Dermis blood vessel endothelial cell (primary cell): ENCODE data around the gene POU1F1. TPM values are rescaled to one million over a fixed set of nuclear protein-coding genes. Genes with fewer than 3 reads are reported as not detected.
"Not testable (repeated sequence)": the region's sequence is repeated elsewhere in the genome, so short reads cannot be mapped to it uniquely, and the experiment has no call there.

Source experiments
- DNase-seq: peaks from one replicate; pipeline ENCODE4 v3.0.0; 2010
- total RNA-seq: library from RNA; depleted of rRNA; stranded (reverse); fragments of >200 nt; gene quantifications from 2 replicates; pipeline ENCODE4 v1.2.3, GENCODE V29; 2014

The POU1F1 gene, protein sequence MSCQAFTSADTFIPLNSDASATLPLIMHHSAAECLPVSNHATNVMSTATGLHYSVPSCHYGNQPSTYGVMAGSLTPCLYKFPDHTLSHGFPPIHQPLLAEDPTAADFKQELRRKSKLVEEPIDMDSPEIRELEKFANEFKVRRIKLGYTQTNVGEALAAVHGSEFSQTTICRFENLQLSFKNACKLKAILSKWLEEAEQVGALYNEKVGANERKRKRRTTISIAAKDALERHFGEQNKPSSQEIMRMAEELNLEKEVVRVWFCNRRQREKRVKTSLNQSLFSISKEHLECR
- total RNA-seq: not detected in 2 replicates

DNA sequence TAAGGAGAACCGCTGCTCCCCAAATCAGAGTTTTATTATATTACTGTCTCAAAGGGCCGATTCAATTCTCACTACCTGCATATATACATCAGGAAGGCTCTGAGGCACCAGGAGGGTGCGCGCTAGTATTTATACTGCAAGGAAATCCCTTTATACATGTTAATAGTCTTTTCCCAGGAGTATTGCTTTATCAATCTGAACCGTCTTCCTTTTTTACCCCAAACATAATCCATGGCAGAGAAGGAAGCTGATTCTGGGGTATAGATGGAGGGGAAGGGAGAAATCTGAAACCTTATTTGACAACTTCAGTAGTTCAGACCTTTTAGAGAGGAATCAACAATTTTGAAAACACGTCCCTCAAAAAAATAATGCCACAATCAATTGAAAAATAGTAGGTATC lies at the start of gene POU1F1:
POU1F1 (minus strand) TSS at position 101 of the 400 bp plus-strand sequence. CDS start 122 bp downstream, outside the sequence.
- no peak for DNase-seq

DNA sequence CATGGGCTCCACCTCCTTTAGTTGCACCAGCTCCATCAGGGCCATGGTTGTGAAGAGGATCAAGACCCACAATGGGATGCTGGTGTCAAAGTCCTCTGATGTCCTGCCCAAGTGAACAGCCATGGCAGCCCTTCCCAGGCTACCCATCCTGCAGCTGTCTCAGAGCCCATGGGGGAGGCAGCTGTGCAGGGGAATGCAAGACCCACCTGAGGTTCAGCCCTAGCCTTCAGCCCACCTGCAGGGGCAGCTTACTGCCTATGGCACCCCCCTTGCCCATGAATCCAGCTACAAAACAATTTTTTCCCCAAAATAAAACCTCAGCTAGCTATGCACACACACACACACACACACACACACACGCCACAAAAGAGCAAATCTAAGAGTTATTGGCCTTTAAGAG lies 48.2 kb upstream of the POU1F1 start:
- no peak for DNase-seq

DNA sequence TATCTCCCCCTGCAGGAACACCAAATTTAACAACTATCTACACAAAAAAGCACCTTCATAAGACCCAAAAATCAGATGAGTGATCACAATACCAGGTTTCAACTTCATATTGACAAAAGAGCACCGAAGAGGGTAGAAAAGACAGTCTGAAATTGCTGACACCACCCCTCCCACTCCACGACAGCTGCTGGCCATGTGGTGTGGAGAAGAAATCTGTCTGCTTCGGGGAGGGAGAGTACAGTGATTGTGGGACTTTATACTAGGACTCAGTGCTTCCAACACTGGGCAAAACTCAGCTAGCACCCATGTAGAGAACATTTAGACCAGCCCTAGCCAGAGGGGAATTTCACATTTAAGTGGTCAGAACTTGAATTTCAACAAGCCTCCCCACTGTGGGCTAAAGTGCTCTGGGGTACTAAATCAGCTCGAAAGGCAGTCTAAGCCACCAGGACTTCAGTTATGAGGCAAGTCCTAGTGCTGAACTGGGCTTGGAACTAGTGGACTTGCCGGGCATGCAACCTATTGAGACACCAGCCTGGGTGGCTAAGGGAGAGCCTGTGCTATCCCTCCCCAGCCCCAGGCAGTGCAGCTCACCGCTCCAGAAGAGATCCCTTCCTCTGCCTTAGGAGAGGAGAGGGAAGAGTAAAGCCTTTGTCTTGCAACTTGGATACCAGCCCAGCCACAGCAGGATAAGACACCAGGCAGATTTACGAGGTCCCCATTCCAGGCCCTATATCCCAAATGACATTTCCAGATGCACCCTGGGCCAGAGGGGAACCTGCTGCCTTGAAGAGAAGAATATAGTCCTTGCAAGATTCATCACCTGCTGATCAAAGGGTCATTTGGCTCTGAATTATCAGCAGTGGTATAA lies 44.6 kb upstream of the POU1F1 start:
- no peak for DNase-seq

- peak; percentile 7 for DNase-seq
Observed at GRCh38 chr3:87318617-87319021, 42.2 kb upstream of the POU1F1 start.

- no peak for DNase-seq
Observed at GRCh38 chr3:87317779-87318178, 41.4 kb upstream of the POU1F1 start.

GRCh38 chr3:87313641-87314040 lies 37.3 kb upstream of the POU1F1 start:
- no peak for DNase-seq

DNA sequence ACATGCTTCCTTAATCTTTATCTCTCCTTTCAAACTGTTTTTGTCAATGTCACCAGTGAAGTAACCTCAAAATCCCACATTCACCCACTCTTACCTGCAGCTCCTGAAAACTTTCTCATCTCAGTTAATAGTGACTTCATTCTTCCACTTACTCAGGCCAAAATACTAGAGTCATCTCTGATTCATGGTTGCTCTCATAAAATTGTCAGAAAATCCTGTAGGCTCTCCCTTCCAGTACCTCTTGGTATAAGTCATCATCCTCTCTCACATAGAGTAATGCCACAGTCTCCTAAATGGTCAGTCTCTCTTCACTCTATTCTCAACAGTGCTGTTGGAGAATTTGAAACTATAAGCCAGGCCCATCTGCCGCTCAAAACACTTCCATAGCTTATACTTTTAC lies 34.9 kb upstream of the POU1F1 start:
- no peak for DNase-seq

- DNase-seq: no peak
Observed at GRCh38 chr3:87309601-87310000, 33.2 kb upstream of the POU1F1 start.

- DNase-seq: peak; percentile 21
Observed at GRCh38 chr3:87307805-87308204, 31.4 kb upstream of the POU1F1 start.

DNA sequence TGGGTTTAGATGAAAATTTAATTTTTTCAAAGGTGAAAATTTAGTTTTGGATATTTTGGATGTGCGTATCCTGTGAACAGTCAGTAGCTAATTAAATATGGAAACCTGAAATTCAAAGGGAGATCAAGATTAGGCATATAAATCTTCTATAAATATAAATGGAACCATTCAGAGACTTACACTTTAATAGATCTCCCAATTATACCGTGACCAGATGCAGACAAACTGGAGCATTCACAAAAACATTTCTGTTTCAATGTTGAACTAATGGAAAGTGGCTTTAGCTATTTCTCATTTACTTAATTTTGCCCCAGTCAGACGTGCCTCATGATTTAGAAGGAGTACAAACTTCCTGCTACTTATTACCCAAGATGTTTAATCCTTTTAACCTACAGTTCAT lies 29.1 kb upstream of the POU1F1 start:
- no peak for DNase-seq

- not testable (repeated sequence) for DNase-seq
Observed at GRCh38 chr3:87305031-87305430, 28.6 kb upstream of the POU1F1 start.

DNA sequence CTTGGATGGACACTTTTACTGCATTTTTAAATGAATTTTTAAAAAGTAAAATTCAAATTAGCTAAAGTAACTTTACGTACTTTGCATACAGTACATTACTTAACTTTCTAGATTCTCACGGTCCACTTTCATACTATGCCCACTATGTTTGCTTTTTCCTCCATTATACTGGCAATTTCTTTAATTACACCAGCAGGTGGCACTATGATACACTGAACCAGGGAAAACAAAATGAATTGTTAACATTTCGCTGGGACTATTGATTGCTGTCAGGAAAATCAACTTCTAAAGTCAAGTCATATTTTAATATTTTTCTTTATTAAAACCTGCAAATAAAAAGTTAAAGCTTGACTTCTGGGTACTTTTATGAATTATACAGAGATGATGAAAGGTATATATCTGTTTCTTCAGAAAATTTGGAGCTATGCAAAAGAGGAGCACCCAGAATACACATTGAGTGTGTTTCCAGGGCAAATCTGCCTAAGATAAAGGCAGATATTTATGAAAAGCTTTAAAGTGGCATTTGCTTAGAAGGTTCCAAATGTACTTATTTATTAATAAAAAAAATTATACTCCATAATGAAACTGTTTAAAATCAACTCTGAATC lies 21.8 kb upstream of the POU1F1 start:
- peak; percentile 60 for DNase-seq

DNA sequence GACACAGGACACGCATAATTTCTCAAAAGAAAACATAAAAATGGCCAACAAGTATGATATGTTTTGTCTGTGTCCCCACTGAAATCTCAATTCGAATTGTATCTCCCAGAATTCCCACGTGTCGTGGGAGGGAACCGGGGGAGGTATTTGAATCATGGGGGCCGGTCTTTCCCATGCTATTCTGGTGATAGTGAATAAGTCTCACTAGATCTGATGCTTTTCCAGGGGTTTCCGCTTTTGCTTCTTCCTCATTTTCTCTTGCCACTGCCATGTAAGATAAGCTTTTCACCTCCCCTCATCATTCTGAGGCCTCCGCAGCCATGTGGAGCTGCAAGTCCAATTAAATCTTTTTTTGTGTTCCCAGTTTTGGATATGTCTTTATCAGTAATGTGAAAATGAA lies 12.1 kb upstream of the POU1F1 start:
- no peak for DNase-seq

DNA sequence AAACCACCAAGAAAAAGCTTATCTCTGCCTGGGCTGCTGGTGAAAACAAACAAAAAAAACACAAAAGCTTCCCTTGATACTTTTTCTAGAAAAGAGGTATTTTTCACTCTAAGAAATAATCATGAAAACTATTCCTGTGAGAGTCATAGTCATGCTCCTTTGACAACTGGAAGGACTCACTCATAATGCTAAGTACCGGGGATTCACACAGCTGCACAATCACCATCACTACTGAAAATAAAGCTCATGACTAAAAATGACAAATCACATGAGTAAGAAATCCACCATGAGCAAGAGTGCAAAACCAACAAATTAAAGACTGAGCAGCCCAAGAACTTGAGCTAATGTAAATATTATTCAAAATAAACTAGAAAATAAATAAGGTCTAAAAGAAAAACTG lies 10.6 kb upstream of the POU1F1 start:
- no peak for DNase-seq

- no peak for DNase-seq
Observed at GRCh38 chr3:87272718-87273341, 3.6 kb downstream of the POU1F1 start.

DNA sequence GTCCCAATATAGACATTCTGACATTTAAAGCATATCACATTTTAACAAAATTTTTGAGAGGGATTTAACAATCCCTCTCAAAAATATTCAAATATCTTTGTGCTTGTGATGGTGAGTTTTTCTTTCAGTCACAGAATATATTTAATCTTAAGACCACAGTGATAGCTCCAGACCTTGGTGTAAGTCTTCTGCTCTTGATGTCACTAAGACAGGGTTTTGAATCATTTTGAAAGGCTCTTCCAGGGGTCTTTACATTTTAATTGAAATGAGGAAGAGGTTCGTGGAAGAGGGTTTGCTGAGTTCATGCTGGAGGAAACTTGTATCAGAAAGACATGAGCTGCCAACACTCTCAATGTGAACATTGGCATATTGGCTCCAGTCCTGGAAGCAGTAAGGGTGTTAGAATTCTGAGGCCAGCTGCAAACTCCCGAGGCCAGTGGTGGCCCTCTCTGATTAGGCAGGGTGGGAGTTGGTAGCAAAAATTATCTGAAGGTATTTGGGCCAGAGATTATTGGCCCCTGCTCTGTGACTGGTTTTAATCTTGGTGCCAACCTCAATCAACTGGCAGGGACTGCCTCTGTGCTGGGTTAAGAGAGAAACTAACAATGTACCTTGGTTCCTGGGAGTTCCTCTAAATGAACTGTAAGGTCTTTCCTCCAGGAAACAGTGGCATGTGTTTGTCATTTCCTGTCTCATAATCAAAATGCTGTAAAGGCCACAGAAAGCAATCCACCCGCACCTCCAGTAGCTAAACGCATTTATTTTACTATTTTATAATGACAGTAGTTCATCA lies 5.3 kb downstream of the POU1F1 start:
- DNase-seq: peak; percentile 76

DNA sequence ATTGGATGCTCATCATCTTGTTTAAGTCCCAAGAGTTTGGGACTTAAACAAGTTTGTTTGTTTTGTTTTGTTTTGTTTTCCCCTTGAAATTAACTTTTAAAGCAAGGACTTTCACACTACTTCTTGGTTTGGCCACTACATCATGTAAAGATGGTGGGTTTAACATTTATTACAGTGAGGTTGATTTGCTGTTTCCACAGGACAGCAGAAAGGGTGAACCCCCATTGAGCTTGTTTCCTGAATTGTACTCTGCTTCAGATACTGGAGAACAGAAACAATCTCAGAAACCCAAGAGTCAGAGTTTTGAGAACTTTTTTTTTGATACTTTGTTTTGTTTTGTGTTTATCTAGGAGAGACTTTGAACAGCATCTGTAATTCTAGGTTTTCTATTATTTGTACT lies 6.7 kb downstream of the POU1F1 start:
- DNase-seq: no peak

- DNase-seq: peak; percentile 4
Observed at GRCh38 chr3:87268646-87269211, 7.7 kb downstream of the POU1F1 start.

- no peak for DNase-seq
Observed at GRCh38 chr3:87267953-87268645, 8.3 kb downstream of the POU1F1 start.

GRCh38 chr3:87261925-87262324 lies 14.5 kb downstream of the POU1F1 start:
- no peak for DNase-seq

DNA sequence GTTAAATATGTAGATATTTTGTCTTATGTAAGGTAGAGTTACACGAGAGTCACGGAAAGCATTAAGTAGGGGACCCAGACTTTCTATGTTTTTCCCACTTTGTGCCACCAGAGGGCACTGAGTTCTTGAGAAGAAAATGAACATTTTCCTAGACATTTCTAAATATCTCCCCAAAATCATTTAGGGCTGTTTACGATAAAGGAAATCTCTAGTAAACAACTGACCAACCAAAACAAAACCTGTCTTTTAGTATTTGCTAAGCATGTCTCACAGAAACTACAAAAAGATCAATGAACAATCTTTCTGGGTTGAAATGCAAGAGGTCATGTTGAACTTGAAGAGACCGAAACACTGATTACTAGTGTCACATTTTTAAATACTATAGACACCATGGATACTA lies 16.1 kb downstream of the POU1F1 start:
- peak; percentile 74 for DNase-seq
